Ishikawa (cell line): ENCODE results near the gene VWC2.

Source experiments
- CEBPB ChIP-seq: IDR thresholded peaks from 2 replicates; pipeline ENCODE4 v1.6.1; 2012
- EP300 ChIP-seq: IDR thresholded peaks from 2 replicates; pipeline ENCODE4 v1.6.1; 2012; ENCODE audit warnings: borderline replicate concordance
- MAX ChIP-seq: IDR thresholded peaks from 2 replicates; pipeline ENCODE4 v1.6.1; 2012
- NFIC ChIP-seq: IDR thresholded peaks from 2 replicates; pipeline ENCODE4 v1.6.1; 2012
- RAD21 ChIP-seq: IDR thresholded peaks from 2 replicates; pipeline ENCODE4 v1.6.1; 2012; ENCODE audit warnings: low read depth
- REST ChIP-seq: IDR thresholded peaks from 2 replicates; pipeline ENCODE4 v1.6.1; 2012; ENCODE audit warnings: low read depth, mild to moderate bottlenecking
- YY1 ChIP-seq: IDR thresholded peaks from 2 replicates; pipeline ENCODE4 v1.6.1; 2012; ENCODE audit warnings: low read depth

DNA sequence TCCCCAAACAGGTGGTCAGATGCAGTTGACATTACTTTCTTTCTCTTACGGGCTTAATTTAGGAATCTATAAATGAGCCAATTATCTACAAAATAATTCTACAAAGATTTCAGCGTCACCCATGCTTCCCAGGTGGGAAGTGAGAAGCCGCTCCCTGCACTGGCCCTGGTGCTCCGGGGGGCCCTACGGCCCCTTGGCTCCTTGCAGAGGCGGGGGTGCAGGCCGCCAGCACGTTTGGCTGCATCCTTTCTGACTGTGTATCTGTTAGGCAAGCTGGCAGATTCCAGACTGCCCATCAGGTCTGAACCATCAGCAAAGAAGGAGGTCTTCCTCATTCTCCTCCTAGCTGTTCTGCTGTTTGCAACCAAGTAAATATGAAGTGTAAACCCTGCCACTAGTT, 16.3 kb downstream of the VWC2 start:
- TF ChIP-seq YY1 (no peak), NFIC (no peak), EP300 (no peak), CEBPB (no peak), REST (no peak), MAX (no peak), RAD21 (no peak)
